Mammary epithelial cell (primary cell): ENCODE data around the gene RPLP1.

Experiments used
- CTCF ChIP-seq, 2 donors: IDR thresholded peaks in 1 of 2; conservative IDR thresholded peaks in 1 of 2; 2 replicates each; pipeline ENCODE4 v1.5.1; 2011 to 2012; ENCODE audit warnings: inconsistent platforms in 2 of 2, low read length in 2 of 2, mild to moderate bottlenecking in 2 of 2, control low read depth in 1 of 2, low read depth in 1 of 2; ENCODE audit not compliant: insufficient read depth in 1 of 2; ENCODE audit errors: extremely low read depth in 1 of 2
- EZH2 ChIP-seq: IDR thresholded peaks from 2 replicates; pipeline ENCODE4 v1.6.1; 2012; ENCODE audit warnings: low read length, inconsistent platforms, borderline replicate concordance

GRCh38 chr15:69424001-69424400 is 28.6 kb upstream of the RPLP1 start:
- TF ChIP-seq CTCF (conservative IDR thresholded peaks at IDR 0.05 in 1 of 2, IDR thresholded peaks at IDR 0.05 in 1 of 2; ENCODE audit: extremely low read depth in 1 of 2, insufficient read depth in 1 of 2, low read depth in 1 of 2, low read length in 2 of 2) (no peak), EZH2 (no peak)
